ENCODE measurements around the gene PAM16. TPM values are rescaled to one million over a fixed set of nuclear protein-coding genes. Genes with fewer than 3 reads are reported as not detected.
A peak's percentile ranks its signal among the peaks of the same experiment; 100 is the strongest.

PAM16 gene
- total and polyA plus RNA-seq, 9 of the 15 experiments (the other 6 are each of a cell fraction or from before 2014, with no cell fraction given) = 38.7 to 273 (median 79.3) TPM

DNA sequence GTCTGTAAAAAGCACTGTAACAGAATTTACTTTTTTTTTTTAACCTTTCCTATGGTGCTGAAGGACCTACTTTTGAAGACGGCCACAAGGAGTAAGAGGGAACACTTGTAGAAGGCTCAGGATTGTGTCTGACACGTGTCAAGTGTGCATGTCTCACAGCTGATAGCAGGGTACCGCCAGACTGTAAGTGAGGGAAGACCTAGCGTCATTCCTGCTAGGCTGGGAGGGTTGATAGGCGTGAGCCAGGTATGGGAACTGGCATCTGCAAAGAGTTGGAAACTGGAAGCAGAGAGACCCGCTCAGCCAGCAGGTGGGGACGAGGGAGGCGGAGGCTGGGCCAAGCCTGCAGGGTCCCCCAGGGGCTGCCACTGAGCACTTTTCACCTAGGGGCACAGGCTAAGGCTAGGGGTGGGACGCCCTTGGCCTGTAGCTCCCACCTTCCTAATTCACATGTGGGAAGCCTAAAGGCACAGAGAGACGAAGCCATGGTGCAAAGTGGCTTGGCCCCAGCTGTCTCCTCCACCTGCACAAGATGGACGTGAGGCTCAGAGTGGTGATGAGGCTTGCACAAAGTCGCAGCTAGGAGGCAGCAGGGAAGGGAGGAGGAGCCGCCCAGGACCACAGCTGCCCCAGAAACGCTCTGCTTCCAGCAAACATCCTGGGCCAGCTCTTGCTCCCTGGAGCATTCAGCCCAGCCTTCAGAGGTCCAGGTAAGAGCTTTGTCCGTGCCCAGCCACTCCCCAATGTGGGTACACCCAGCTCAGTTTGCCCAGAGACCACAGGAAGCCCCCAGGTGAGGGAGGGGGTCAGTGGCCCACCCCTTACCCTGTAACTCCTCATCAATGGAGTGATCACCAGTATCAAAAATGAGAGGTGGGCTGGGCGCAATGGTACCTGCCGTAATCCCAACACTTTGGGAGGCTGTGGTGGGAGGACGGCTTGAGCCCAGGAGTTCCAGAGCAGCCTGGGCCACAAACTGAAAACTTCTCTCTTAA lies 39.4 kb upstream of the PAM16 start:
- Histone ChIP-seq H3K9me3 (replicated peaks; ENCODE audit: control insufficient read depth, insufficient read depth, low read depth, low read length) (no peaks in the 10 kb centered on the region), H3K79me2 (ENCODE audit: control insufficient read depth, insufficient read depth, low read length) (no peaks in the 10 kb centered on the region), H2AFZ (ENCODE audit: low read depth, low read length) (no peak overlapping the region), H3K9me1 (ENCODE audit: control insufficient read depth, insufficient read depth, low read length) (peaks cover 3% of the 10 kb centered on the region), H3K4me3 (no peak overlapping the region), H3K36me3 (ENCODE audit: control insufficient read depth, insufficient read depth, low read length) (peaks cover 65% of the 10 kb centered on the region; the same call in 1 of the 3 replicates), H3K4me2 (ENCODE audit: insufficient read depth, low read length) (no peak overlapping the region), H3K9ac (ENCODE audit: insufficient read depth in 1 of 2, low read depth in 2 of 2, low read length in 2 of 2) (no peak overlapping the region), H3K27ac (ENCODE audit: extremely low read depth, low read depth, low read length) (no peak overlapping the region), H3K27me3 (ENCODE audit: control insufficient read depth in 2 of 2, insufficient read depth in 2 of 2, low read length in 2 of 2) (no peaks in the 10 kb centered on the region), H3K4me1 (replicated peaks in 1 of 2; ENCODE audit: control insufficient read depth in 2 of 2, insufficient read depth in 2 of 2, low read length in 2 of 2) (peaks cover 0 to 30% of the 10 kb centered on the region in 2 experiments; a peak in 2 of 5 replicates), H4K20me1 (replicated peaks; ENCODE audit: control insufficient read depth, insufficient read depth, low read length) (no peaks in the 10 kb centered on the region)
- intact Hi-C loops (cut with micrococcal nuclease) = no loop called here
- in situ Hi-C loops (cut with MboI) = no loop called here
- POLR2A ChIA-PET = interaction anchor here (0.5 to 2.6 kb wide), 5 partner anchors 10 to 197 kb away, joined by 3 to 9 read pairs (median 4); no protein-coding TSS in a partner anchor
- WGBS (ENCODE audit: insufficient coverage, low coverage, missing lambda C conversion rate) = 78% methylated on average over 14 of the region's 18 CpGs
- CTCF ChIA-PET (ENCODE audit: low intra/inter-chr PET ratio) = no interaction called here
- BruUV-seq (replicated peaks) = no TSS peak
- TF ChIP-seq, protein P1, sequence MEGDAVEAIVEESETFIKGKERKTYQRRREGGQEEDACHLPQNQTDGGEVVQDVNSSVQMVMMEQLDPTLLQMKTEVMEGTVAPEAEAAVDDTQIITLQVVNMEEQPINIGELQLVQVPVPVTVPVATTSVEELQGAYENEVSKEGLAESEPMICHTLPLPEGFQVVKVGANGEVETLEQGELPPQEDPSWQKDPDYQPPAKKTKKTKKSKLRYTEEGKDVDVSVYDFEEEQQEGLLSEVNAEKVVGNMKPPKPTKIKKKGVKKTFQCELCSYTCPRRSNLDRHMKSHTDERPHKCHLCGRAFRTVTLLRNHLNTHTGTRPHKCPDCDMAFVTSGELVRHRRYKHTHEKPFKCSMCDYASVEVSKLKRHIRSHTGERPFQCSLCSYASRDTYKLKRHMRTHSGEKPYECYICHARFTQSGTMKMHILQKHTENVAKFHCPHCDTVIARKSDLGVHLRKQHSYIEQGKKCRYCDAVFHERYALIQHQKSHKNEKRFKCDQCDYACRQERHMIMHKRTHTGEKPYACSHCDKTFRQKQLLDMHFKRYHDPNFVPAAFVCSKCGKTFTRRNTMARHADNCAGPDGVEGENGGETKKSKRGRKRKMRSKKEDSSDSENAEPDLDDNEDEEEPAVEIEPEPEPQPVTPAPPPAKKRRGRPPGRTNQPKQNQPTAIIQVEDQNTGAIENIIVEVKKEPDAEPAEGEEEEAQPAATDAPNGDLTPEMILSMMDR (IDR thresholded peaks at IDR 0.05 in 2 of 3, conservative IDR thresholded peaks at IDR 0.05 in 1 of 3; ENCODE audit: insufficient read depth in 2 of 3, low read depth in 1 of 3, low read length in 3 of 3) = peak in 2 of 3 experiments; percentile 9 to 23; a peak in 2 of 6 replicates
- TF ChIP-seq ZNF217 (CRISPR knock-in tag; IDR thresholded peaks at IDR 0.05) (no peak), POLR2G (IDR thresholded peaks at IDR 0.05; ENCODE audit: low read depth, low read length) (peak; percentile 33; the same call in 1 of the 2 replicates), ARHGAP35 (IDR thresholded peaks at IDR 0.05; ENCODE audit: partially characterized antibody) (no peak), CBFB (CRISPR knock-in tag; IDR thresholded peaks at IDR 0.05) (no peak), ZBTB33 (CRISPR knock-in tag; IDR thresholded peaks at IDR 0.05) (peak; percentile 85), RAD21 (CRISPR knock-in tag; conservative IDR thresholded peaks at IDR 0.05 in 1 of 2, IDR thresholded peaks at IDR 0.05 in 1 of 2) (no peak), KLF1 (tag; IDR thresholded peaks at IDR 0.05) (no peak)
- TF ChIP-seq, protein P2, sequence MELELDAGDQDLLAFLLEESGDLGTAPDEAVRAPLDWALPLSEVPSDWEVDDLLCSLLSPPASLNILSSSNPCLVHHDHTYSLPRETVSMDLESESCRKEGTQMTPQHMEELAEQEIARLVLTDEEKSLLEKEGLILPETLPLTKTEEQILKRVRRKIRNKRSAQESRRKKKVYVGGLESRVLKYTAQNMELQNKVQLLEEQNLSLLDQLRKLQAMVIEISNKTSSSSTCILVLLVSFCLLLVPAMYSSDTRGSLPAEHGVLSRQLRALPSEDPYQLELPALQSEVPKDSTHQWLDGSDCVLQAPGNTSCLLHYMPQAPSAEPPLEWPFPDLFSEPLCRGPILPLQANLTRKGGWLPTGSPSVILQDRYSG (tag; conservative IDR thresholded peaks at IDR 0.05; ENCODE audit: low read depth) = no peak
- TF ChIP-seq, protein P3, sequence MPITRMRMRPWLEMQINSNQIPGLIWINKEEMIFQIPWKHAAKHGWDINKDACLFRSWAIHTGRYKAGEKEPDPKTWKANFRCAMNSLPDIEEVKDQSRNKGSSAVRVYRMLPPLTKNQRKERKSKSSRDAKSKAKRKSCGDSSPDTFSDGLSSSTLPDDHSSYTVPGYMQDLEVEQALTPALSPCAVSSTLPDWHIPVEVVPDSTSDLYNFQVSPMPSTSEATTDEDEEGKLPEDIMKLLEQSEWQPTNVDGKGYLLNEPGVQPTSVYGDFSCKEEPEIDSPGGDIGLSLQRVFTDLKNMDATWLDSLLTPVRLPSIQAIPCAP (CRISPR knock-in tag; IDR thresholded peaks at IDR 0.05; ENCODE audit: borderline replicate concordance) = no peak
- ATAC-seq (peak; percentile 43; the same call in 1 of the 3 replicates), FAIRE-seq (peak; percentile 6), DNase-seq (ENCODE audit: extremely low read depth in 1 of 4, low spot score in 3 of 4) (no peak)

Measured in K562 (cell line).